ENCODE measurements around the gene SRPX2.

Gene SRPX2

DNA sequence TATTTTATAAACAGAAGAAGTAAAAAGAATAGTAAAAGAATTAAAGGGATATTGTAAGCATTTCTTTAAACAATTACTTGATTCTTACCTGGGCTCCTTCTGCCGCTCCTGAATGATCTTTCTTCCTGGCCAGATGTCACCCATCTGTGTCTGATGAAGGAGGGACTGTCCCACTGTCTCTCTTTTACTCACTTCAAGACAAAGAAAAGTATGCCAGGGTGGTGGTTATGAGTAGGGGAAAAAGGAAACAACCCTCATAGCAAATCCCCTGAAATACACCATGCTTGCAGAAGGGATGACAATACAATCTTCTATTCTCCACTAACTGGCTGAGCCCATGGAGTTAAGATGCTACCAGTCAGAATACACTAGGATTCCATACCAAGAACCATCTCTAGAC, 56.8 kb downstream of the SRPX2 start:
- Histone ChIP-seq H3F3A (ENCODE audit: control insufficient read depth, insufficient read depth) (no peaks in the 10 kb centered on the region), H3K4me1 (ENCODE audit: control insufficient read depth, low read length) (peaks cover 7% of the 10 kb centered on the region), H4K20me1 (ENCODE audit: control insufficient read depth, insufficient read depth, low read depth, low read length) (no peaks in the 10 kb centered on the region), H3K36me3 (ENCODE audit: control insufficient read depth, low read length) (no peaks in the 10 kb centered on the region), H3K4me3 (ENCODE audit: low read length) (no peak overlapping the region), H3K9me3 (ENCODE audit: control insufficient read depth, insufficient read depth, low read length) (no peaks in the 10 kb centered on the region), H3K27ac (ENCODE audit: low read depth, low read length) (no peak overlapping the region), H3K27me3 (ENCODE audit: control insufficient read depth, low read length) (peaks cover 4% of the 10 kb centered on the region; the same call in 1 of the 2 replicates), H3K9me2 (replicated peaks; ENCODE audit: control insufficient read depth, low read length) (no peaks in the 10 kb centered on the region), H3K4me2 (ENCODE audit: low read length) (no peak overlapping the region), H3K79me2 (ENCODE audit: control insufficient read depth, low read length) (no peaks in the 10 kb centered on the region)
- no peak for TF ChIP-seq EZH2phosphoT487 (IDR thresholded peaks at IDR 0.05; ENCODE audit: borderline replicate concordance, low read length)
- TF ChIP-seq, protein P1, sequence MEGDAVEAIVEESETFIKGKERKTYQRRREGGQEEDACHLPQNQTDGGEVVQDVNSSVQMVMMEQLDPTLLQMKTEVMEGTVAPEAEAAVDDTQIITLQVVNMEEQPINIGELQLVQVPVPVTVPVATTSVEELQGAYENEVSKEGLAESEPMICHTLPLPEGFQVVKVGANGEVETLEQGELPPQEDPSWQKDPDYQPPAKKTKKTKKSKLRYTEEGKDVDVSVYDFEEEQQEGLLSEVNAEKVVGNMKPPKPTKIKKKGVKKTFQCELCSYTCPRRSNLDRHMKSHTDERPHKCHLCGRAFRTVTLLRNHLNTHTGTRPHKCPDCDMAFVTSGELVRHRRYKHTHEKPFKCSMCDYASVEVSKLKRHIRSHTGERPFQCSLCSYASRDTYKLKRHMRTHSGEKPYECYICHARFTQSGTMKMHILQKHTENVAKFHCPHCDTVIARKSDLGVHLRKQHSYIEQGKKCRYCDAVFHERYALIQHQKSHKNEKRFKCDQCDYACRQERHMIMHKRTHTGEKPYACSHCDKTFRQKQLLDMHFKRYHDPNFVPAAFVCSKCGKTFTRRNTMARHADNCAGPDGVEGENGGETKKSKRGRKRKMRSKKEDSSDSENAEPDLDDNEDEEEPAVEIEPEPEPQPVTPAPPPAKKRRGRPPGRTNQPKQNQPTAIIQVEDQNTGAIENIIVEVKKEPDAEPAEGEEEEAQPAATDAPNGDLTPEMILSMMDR (IDR thresholded peaks at IDR 0.05; ENCODE audit: low read depth, low read length, poor library complexity, severe bottlenecking) = no peak

- no peaks in the 10 kb centered on the region for H4K20me1 ChIP-seq (ENCODE audit: control insufficient read depth, insufficient read depth, low read depth, low read length)
- no peak overlapping the region for H3K4me3 ChIP-seq (ENCODE audit: low read length)
- H3K27ac ChIP-seq (ENCODE audit: low read depth, low read length) = no peak overlapping the region
- no peak for TF ChIP-seq EZH2phosphoT487 (IDR thresholded peaks at IDR 0.05; ENCODE audit: borderline replicate concordance, low read length)
- TF ChIP-seq, protein P1 (IDR thresholded peaks at IDR 0.05; ENCODE audit: low read depth, low read length, poor library complexity, severe bottlenecking) = no peak
- H3K9me2 ChIP-seq (replicated peaks; ENCODE audit: control insufficient read depth, low read length) = no peaks in the 10 kb centered on the region
- H3K36me3 ChIP-seq (ENCODE audit: control insufficient read depth, low read length) = no peaks in the 10 kb centered on the region
- no peaks in the 10 kb centered on the region for H3K9me3 ChIP-seq (ENCODE audit: control insufficient read depth, insufficient read depth, low read length)
- no peak overlapping the region for H3K4me2 ChIP-seq (ENCODE audit: low read length)
- no peaks in the 10 kb centered on the region for H3K79me2 ChIP-seq (ENCODE audit: control insufficient read depth, low read length)
- H3F3A ChIP-seq (ENCODE audit: control insufficient read depth, insufficient read depth) = no peaks in the 10 kb centered on the region
- H3K27me3 ChIP-seq (ENCODE audit: control insufficient read depth, low read length) = no peaks in the 10 kb centered on the region
- H3K4me1 ChIP-seq (ENCODE audit: control insufficient read depth, low read length) = no peaks in the 10 kb centered on the region
Measured at GRCh38 chrX:100704581-100705203, 60.7 kb downstream of the SRPX2 start.

- H3K9me3 ChIP-seq (ENCODE audit: control insufficient read depth, insufficient read depth, low read length) = no peaks in the 10 kb centered on the region
- no peak overlapping the region for H3K27ac ChIP-seq (ENCODE audit: low read depth, low read length)
- H3K4me3 ChIP-seq (ENCODE audit: low read length) = no peak overlapping the region
- no peaks in the 10 kb centered on the region for H3K27me3 ChIP-seq (ENCODE audit: control insufficient read depth, low read length)
- no peak overlapping the region for H3K4me2 ChIP-seq (ENCODE audit: low read length)
- no peaks in the 10 kb centered on the region for H3F3A ChIP-seq (ENCODE audit: control insufficient read depth, insufficient read depth)
- H4K20me1 ChIP-seq (ENCODE audit: control insufficient read depth, insufficient read depth, low read depth, low read length) = no peaks in the 10 kb centered on the region
- H3K9me2 ChIP-seq (replicated peaks; ENCODE audit: control insufficient read depth, low read length) = no peaks in the 10 kb centered on the region
- H3K4me1 ChIP-seq (ENCODE audit: control insufficient read depth, low read length) = no peaks in the 10 kb centered on the region
- TF ChIP-seq, protein P1 (IDR thresholded peaks at IDR 0.05; ENCODE audit: low read depth, low read length, poor library complexity, severe bottlenecking) = no peak
- no peak for TF ChIP-seq EZH2phosphoT487 (IDR thresholded peaks at IDR 0.05; ENCODE audit: borderline replicate concordance, low read length)
- no peaks in the 10 kb centered on the region for H3K36me3 ChIP-seq (ENCODE audit: control insufficient read depth, low read length)
- no peaks in the 10 kb centered on the region for H3K79me2 ChIP-seq (ENCODE audit: control insufficient read depth, low read length)
Measured at GRCh38 chrX:100710816-100711215, 66.8 kb downstream of the SRPX2 start.

Data from DOHH2 (cell line).